ENCODE measurements around the gene CNGB1. TPM values are rescaled to one million over a fixed set of nuclear protein-coding genes. Genes with fewer than 3 reads are reported as not detected.

The CNGB1 gene
- total RNA-seq, 1 experiment from 2014 or later, result not detected

DNA sequence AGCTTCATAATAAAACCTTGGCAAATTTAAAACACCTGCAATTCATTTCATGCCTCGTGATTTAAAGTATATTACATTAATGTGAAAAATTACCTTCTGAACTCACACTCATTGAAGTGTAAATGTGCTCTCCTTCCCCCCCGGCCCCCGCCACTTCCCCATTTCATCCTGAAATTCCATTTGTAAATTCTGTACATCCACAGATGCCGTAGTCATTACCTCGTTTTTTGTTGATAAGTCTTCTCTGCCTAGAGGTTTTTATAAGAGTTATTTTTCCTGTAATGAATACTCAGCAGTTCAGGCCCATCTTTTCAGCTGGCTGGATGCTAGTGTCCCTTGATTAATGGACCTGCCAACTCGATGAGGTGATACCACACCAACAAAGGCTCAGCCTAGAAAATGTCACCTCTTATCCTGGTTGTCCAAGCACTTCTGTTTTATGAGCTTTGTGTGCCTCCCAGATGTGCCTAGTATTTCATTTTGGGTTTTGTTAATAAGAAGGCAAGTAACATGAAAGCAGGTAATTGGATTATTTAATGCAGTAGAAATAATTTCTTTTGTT, 103.8 kb downstream of the CNGB1 start:
- Histone ChIP-seq H3K9me3 (no peaks in the 10 kb centered on the region), H3K36me3 (ENCODE audit: control insufficient read depth, insufficient read depth, low read length) (no peaks in the 10 kb centered on the region), H3K4me1 (peaks cover 20% of the 10 kb centered on the region), H3K27me3 (replicated peaks; ENCODE audit: control insufficient read depth, insufficient read depth, low read length) (no peaks in the 10 kb centered on the region), H3K4me3 (ENCODE audit: low read depth, low read length) (no peak overlapping the region)
- POLR2A ChIA-PET, result no interaction called here
- Mint-ChIP-seq H3K4me1 (ENCODE audit: low read depth, unreplicated experiment) (peaks cover 22% of the 10 kb centered on the region), H3K27me3 (ENCODE audit: insufficient read depth, unreplicated experiment) (no peaks in the 10 kb centered on the region), H3K4me3 (ENCODE audit: unreplicated experiment) (no peak overlapping the region), H3K36me3 (ENCODE audit: insufficient read depth, unreplicated experiment) (peaks cover 8% of the 10 kb centered on the region), H3K9me3 (ENCODE audit: unreplicated experiment) (no peaks in the 10 kb centered on the region), H3K27ac (ENCODE audit: unreplicated experiment) (no peak overlapping the region)
- BruUV-seq (replicated peaks), result no TSS peak
- CTCF ChIA-PET, result interaction anchor here (0.6 kb wide), 1 partner anchor 173 kb away, joined by 5 read pairs; the partner anchor contains the start of gene DRC7
- no peak for TF ChIP-seq CTCF (IDR thresholded peaks at IDR 0.05; ENCODE audit: insufficient read depth in 1 of 2, low read depth in 1 of 2, low read length in 1 of 2, severe bottlenecking in 1 of 2, unreplicated experiment in 1 of 2)
- no peak for DNase-seq
- intact Hi-C loops (cut with micrococcal nuclease; ENCODE audit: unreplicated experiment), result loop anchor here (10.0 kb wide), 1 partner anchor 272 kb away; no protein-coding TSS in a partner anchor

- Mint-ChIP-seq H3K9me3 (ENCODE audit: unreplicated experiment) (no peaks in the 10 kb centered on the region), H3K4me3 (ENCODE audit: unreplicated experiment) (no peak overlapping the region), H3K27me3 (ENCODE audit: insufficient read depth, unreplicated experiment) (no peaks in the 10 kb centered on the region), H3K36me3 (ENCODE audit: insufficient read depth, unreplicated experiment) (peaks cover 8% of the 10 kb centered on the region), H3K27ac (ENCODE audit: unreplicated experiment) (no peak overlapping the region), H3K4me1 (ENCODE audit: low read depth, unreplicated experiment) (peaks cover 22% of the 10 kb centered on the region)
- no peaks in the 10 kb centered on the region for H3K9me3 ChIP-seq
- BruUV-seq (replicated peaks), result no TSS peak
- H3K4me3 ChIP-seq (ENCODE audit: low read depth, low read length), result no peak overlapping the region
- no peaks in the 10 kb centered on the region for H3K27me3 ChIP-seq (replicated peaks; ENCODE audit: control insufficient read depth, insufficient read depth, low read length)
- intact Hi-C loops (cut with micrococcal nuclease; ENCODE audit: unreplicated experiment), result loop anchor here (10.0 kb wide), 1 partner anchor 272 kb away; no protein-coding TSS in a partner anchor
- H3K36me3 ChIP-seq (ENCODE audit: control insufficient read depth, insufficient read depth, low read length), result no peaks in the 10 kb centered on the region
- no peak for TF ChIP-seq CTCF (IDR thresholded peaks at IDR 0.05; ENCODE audit: insufficient read depth in 1 of 2, low read depth in 1 of 2, low read length in 1 of 2, severe bottlenecking in 1 of 2, unreplicated experiment in 1 of 2)
- H3K4me1 ChIP-seq, result peaks cover 26% of the 10 kb centered on the region
- POLR2A ChIA-PET, result no interaction called here
- CTCF ChIA-PET, result interaction anchor here (0.6 kb wide), 1 partner anchor 172 kb away, joined by 5 read pairs; the partner anchor contains the start of gene DRC7
- DNase-seq, result no peak
Measured at GRCh38 chr16:57866529-57866918, 104.4 kb downstream of the CNGB1 start.

DNA sequence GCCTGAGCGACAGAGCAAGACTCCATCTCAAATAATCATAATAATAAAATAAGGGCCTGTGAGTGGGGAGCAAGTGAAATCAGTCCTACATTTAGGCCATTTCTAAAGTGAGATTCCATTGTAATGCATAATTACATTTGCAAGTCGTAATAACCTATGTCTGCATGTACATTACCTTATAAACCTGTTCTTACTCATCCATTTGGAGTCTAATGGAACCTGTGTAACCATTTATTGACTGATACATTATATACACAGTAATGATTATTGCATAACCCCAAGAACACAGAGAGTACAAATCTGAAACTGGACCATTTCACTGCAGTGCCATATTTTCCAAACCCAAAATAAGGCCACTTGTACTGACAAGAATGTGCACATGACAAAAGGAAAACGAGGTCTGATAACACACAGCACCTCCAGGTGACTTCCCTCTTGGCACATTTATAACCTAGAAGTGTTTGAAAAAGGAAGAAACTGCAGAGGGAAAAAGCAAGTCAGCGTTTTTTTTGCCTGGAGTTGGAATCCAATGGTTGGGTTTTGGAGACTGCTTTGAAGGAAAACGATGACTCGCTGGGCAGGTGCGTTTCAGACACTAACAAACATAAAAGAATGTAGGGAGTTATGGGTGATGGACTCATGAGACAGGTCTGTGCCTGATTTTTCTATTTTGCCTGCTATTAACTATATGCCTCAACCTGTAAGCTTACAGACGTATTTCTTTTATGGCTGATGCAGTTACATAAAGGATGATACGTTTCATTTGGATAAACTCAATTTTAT, 105.0 kb downstream of the CNGB1 start:
- CTCF ChIA-PET, result interaction anchor here (0.6 kb wide), 1 partner anchor 172 kb away, joined by 5 read pairs; the partner anchor contains the start of gene DRC7
- peak in 1 of 2 experiments; percentile 32 for DNase-seq
- no peak for TF ChIP-seq CTCF (IDR thresholded peaks at IDR 0.05; ENCODE audit: insufficient read depth in 1 of 2, low read depth in 1 of 2, low read length in 1 of 2, severe bottlenecking in 1 of 2, unreplicated experiment in 1 of 2)

More for the DNA sequence above, 105.0 kb downstream of the CNGB1 start:
- Histone ChIP-seq H3K36me3 (ENCODE audit: control insufficient read depth, insufficient read depth, low read length) (no peaks in the 10 kb centered on the region), H3K4me3 (ENCODE audit: low read depth, low read length) (no peak overlapping the region), H3K4me1 (peaks cover 30% of the 10 kb centered on the region), H3K27me3 (replicated peaks; ENCODE audit: control insufficient read depth, insufficient read depth, low read length) (no peaks in the 10 kb centered on the region), H3K9me3 (no peaks in the 10 kb centered on the region)
- H3K4me1 Mint-ChIP-seq (ENCODE audit: low read depth, unreplicated experiment), result peaks cover 22% of the 10 kb centered on the region
- no TSS peak for BruUV-seq (replicated peaks)
- H3K4me3 Mint-ChIP-seq (ENCODE audit: unreplicated experiment), result no peak overlapping the region
- intact Hi-C loops (cut with micrococcal nuclease; ENCODE audit: unreplicated experiment), result loop anchor here (10.0 kb wide), 1 partner anchor 271 kb away; no protein-coding TSS in a partner anchor
- no peaks in the 10 kb centered on the region for H3K9me3 Mint-ChIP-seq (ENCODE audit: unreplicated experiment)
- no peaks in the 10 kb centered on the region for H3K27me3 Mint-ChIP-seq (ENCODE audit: insufficient read depth, unreplicated experiment)
- POLR2A ChIA-PET, result no interaction called here
- peaks cover 8% of the 10 kb centered on the region for H3K36me3 Mint-ChIP-seq (ENCODE audit: insufficient read depth, unreplicated experiment)
- no peak overlapping the region for H3K27ac Mint-ChIP-seq (ENCODE audit: unreplicated experiment)

All from Caco-2 (cell line).